ENCODE data around the gene PLXNA4.

DNA sequence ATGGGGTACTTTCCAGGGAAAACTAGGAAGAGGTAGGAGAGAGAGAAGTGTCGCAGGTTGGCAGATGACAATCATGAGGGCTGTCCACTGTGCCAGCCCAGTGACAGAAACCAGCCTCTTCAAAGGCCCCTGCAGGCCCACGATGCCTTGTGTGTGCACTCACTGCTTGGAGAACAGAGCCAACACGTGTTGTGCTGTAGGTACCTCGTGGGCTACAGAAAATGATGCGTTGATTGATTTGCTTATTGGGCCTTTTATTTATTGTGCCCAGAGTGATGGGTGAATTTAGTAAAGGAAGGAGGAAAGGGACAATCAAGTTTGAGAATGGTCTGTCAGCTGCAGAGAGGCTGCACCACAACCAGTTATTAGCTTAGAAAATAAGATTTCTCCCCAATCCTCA, 215.1 kb downstream of the PLXNA4 start:
- TF ChIP-seq CTCF (conservative IDR thresholded peaks at IDR 0.05; ENCODE audit: low read depth, low read length), result no peak
- TF ChIP-seq EZH2 (IDR thresholded peaks at IDR 0.05; ENCODE audit: borderline replicate concordance, low read depth, low read length, poor library complexity, severe bottlenecking), result no peak

Measured in A673 (cell line).